Skeletal muscle satellite cell (primary cell): ENCODE measurements around the gene FRMD4A.
"Not testable (repeated sequence)": the region's sequence is repeated elsewhere in the genome, so short reads cannot be mapped to it uniquely, and the experiment has no call there.

Source experiments
- H3K27me3 ChIP-seq: 2 replicates; pipeline ENCODE4 v1.7.0; 2013; ENCODE audit warnings: low read length; ENCODE audit not compliant: control insufficient read depth, insufficient read depth
- H3K36me3 ChIP-seq: 2 replicates; pipeline ENCODE4 v1.7.0; 2013; ENCODE audit warnings: mild to moderate bottlenecking, control low read depth, low read length; ENCODE audit not compliant: insufficient read depth
- H3K4me1 ChIP-seq: 2 replicates; pipeline ENCODE4 v1.7.0; 2013; ENCODE audit warnings: low read length; ENCODE audit not compliant: control insufficient read depth, insufficient read depth
- H3K4me2 ChIP-seq: 2 replicates; pipeline ENCODE4 v1.7.0; 2013; ENCODE audit warnings: mild to moderate bottlenecking, low read length
- H3K4me3 ChIP-seq: 2 replicates; pipeline ENCODE4 v1.7.0; 2013; ENCODE audit warnings: low read length
- H3K9ac ChIP-seq: 2 replicates; pipeline ENCODE4 v1.7.0; 2013; ENCODE audit warnings: mild to moderate bottlenecking, low read depth, low read length, moderate library complexity
- H3K9me3 ChIP-seq: replicated peaks from 2 replicates; pipeline ENCODE4 v1.7.0; 2013; ENCODE audit warnings: mild to moderate bottlenecking, control low read depth, low read length

The FRMD4A gene

GRCh38 chr10:13769946-13770345, 560.8 kb downstream of the FRMD4A start:
- Histone ChIP-seq H3K4me1 (peaks cover 17% of the 10 kb centered on the region), H3K4me3 (no peak overlapping the region), H3K4me2 (no peak overlapping the region), H3K27me3 (no peaks in the 10 kb centered on the region), H3K36me3 (no peaks in the 10 kb centered on the region), H3K9me3 (no peaks in the 10 kb centered on the region), H3K9ac (no peak overlapping the region)

DNA sequence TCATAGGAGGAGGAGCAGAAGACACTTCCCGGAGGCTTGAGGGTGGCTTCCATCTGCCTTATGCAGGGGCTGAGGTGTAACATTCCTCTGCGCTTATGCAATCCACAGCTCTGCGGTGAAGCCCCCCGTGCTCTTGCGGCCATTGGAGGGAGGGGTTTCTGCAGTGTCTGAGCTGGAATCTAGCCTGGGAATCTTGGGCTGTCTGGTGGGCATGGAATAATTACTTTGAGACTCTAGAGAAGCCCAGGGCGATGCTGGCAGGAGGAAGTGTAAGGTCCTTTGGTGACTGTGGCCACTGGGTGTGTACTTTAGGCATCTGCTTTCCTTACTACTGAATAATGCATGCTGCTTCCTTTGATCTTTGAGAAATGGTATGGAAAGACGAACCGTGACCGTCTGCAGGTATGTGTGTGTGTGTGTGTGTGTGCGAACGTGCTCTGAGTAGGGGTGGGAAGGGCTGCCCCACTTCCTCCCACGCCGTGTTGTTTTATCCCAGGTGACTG, 563.0 kb downstream of the FRMD4A start:
- H3K4me3 ChIP-seq = no peak overlapping the region
- H3K4me1 ChIP-seq = no peaks in the 10 kb centered on the region
- no peaks in the 10 kb centered on the region for H3K9me3 ChIP-seq
- H3K36me3 ChIP-seq = no peaks in the 10 kb centered on the region
- H3K4me2 ChIP-seq = no peak overlapping the region
- no peaks in the 10 kb centered on the region for H3K27me3 ChIP-seq
- H3K9ac ChIP-seq = no peak overlapping the region

DNA sequence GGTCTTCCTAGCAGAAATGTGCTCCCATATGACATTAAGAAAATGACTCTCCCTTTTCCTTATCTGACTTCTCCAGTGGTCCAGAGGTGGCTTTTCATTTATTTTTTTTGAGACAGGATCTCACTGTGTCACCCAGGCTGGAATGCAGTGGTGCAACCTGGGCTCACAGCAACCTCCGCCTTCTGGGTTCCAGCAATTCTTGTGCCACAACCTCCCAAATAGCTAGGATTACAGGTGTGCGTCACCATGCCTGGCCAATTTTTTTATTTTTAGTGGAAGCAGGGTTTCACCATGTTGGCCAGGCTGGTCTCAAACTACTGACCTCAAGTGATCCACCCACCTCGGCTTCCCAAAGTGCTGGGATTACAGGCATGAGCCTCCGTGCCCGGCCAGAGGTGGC, 563.6 kb downstream of the FRMD4A start:
- not testable (repeated sequence) for H3K36me3 ChIP-seq, H3K9ac ChIP-seq, H3K27me3 ChIP-seq, H3K4me2 ChIP-seq, H3K4me1 ChIP-seq, H3K9me3 ChIP-seq, H3K4me3 ChIP-seq

GRCh38 chr10:13765641-13766341, 564.9 kb downstream of the FRMD4A start:
- Histone ChIP-seq H3K4me2 (no peak overlapping the region), H3K27me3 (no peaks in the 10 kb centered on the region), H3K4me1 (no peaks in the 10 kb centered on the region), H3K4me3 (no peak overlapping the region), H3K9ac (no peak overlapping the region), H3K36me3 (no peaks in the 10 kb centered on the region), H3K9me3 (no peaks in the 10 kb centered on the region)

DNA sequence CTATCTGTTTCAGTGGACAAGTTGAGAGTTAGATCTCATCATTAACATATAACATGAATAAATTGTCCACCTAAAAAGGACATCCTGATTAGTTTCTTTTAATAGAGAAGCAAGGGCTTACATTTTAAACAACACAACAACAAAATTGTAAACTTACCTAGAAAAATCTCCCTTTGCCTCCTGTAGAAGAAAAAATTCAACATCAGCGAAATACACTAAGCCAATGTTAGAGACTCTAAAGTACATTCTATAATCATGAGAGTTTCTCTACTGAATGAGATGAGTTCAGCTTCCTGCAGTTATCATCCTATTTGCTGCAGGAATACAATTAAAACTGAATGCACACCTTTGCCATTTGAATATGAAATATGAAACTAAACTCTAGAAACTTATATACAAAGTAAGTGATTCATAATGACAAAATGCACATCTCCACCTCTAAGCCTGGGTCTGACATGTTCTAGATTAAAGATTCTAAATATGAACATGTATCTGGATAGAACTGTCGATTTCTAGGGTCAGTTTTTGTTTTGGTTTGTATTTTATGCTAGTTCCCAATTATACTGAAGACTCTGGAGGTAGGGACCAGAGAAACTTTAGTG, 569.1 kb downstream of the FRMD4A start:
- Histone ChIP-seq H3K36me3 (no peaks in the 10 kb centered on the region), H3K4me1 (peaks cover 7% of the 10 kb centered on the region), H3K4me3 (no peak overlapping the region), H3K9me3 (no peaks in the 10 kb centered on the region), H3K9ac (no peak overlapping the region), H3K27me3 (no peaks in the 10 kb centered on the region), H3K4me2 (no peak overlapping the region)

GRCh38 chr10:13759168-13759567, 571.6 kb downstream of the FRMD4A start:
- Histone ChIP-seq H3K4me3 (no peak overlapping the region), H3K27me3 (no peaks in the 10 kb centered on the region), H3K9me3 (no peaks in the 10 kb centered on the region), H3K9ac (no peak overlapping the region), H3K4me2 (no peak overlapping the region), H3K36me3 (no peaks in the 10 kb centered on the region), H3K4me1 (peaks cover 7% of the 10 kb centered on the region)

- no peaks in the 10 kb centered on the region for H3K9me3 ChIP-seq
- H3K4me1 ChIP-seq = peaks cover 7% of the 10 kb centered on the region
- no peak overlapping the region for H3K4me3 ChIP-seq
- H3K36me3 ChIP-seq = no peaks in the 10 kb centered on the region
- no peaks in the 10 kb centered on the region for H3K27me3 ChIP-seq
- no peak overlapping the region for H3K9ac ChIP-seq
- no peak overlapping the region for H3K4me2 ChIP-seq
These were observed 572.0 kb downstream of the FRMD4A start for GRCh38 chr10:13758756-13759155.

DNA sequence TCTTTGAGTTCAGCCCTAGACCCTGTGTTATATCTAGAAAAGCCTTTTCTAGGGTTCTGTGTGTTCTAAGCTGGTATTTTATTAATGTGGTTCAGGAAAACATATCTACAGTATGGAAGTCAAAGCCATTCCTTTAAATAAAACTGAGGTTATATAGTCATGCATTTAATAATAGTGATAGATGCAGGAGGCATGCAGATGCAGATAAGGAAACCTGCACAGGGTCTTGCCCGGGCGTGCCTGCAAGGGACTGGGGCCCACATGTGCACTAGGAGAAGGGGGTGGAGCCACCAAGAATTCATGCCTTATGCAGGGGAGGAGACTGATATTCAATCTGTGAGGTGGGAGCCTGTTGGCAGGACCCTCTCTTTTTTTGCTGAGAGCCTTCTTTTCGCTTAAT, 572.4 kb downstream of the FRMD4A start:
- Histone ChIP-seq H3K27me3 (no peaks in the 10 kb centered on the region), H3K4me3 (no peak overlapping the region), H3K4me2 (no peak overlapping the region), H3K4me1 (peaks cover 7% of the 10 kb centered on the region), H3K36me3 (no peaks in the 10 kb centered on the region), H3K9me3 (no peaks in the 10 kb centered on the region), H3K9ac (no peak overlapping the region)

DNA sequence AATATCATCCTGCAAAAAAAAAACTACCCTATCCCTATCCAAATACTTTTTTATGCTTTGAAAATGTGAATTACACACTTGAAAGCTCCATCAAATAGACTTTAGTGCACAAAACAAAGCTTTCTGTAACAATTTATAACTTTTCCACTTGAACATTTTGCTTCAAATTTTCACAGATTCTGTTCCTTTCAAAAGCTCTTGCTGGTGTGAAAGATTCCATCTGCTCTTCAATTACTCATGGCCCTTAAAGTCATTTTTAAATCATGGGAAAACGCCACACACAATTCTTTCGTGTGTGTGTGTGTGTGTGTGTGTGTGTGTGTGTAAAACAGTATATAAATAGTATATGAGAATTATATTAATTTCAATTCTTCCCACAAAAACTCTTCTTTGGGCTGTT, 576.4 kb downstream of the FRMD4A start:
- Histone ChIP-seq H3K27me3 (no peaks in the 10 kb centered on the region), H3K4me3 (no peak overlapping the region), H3K4me1 (peaks cover 7% of the 10 kb centered on the region), H3K4me2 (no peak overlapping the region), H3K9me3 (no peaks in the 10 kb centered on the region), H3K36me3 (no peaks in the 10 kb centered on the region), H3K9ac (no peak overlapping the region)

- Histone ChIP-seq H3K36me3 (no peaks in the 10 kb centered on the region), H3K4me3 (no peak overlapping the region), H3K4me2 (no peak overlapping the region), H3K9me3 (no peaks in the 10 kb centered on the region), H3K4me1 (peaks cover 10% of the 10 kb centered on the region), H3K27me3 (no peaks in the 10 kb centered on the region), H3K9ac (no peak overlapping the region)
These were observed 579.4 kb downstream of the FRMD4A start for GRCh38 chr10:13751191-13751764.

DNA sequence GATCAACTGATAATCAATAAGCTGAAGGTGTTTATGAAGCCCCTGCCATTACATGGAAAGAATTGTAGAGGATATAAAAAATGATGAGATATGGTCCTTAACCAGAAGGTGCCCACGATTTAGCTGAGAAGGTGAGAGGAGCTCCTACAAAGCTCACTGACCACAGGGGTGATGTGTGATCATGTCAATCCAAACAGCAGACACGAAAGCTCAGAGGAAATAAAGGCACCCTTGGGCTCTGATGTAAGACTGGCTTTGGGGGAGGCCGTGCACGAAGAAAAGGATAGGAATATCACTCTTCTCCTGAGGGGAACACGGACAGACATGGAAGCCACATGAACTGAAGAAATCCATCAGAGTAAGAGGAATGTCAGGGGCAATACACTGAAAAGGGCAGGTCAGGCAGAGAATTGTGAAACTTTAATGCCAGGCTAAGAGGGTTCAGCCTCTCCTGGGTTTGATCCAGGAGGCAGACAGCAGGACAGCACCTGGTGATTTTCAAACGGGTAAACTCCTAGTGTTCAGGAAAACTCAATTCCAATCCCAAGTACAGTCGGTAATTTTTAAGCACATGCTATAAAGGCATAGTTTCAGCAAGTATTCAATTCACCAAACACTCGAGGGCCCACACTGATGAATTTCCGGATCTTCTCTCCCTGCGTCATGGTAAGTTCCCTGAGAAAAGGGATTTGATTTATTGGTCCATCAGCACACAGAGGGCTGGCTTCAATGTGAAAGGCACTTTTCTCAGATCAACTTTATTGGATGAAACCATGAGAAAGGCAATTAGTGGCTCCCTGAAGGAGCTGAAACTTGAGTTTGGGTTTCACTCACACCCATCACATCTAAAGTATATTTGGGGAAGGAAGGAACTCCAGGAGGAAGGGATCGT, 580.2 kb downstream of the FRMD4A start:
- Histone ChIP-seq H3K9ac (no peak overlapping the region), H3K4me2 (no peak overlapping the region), H3K4me3 (no peak overlapping the region), H3K36me3 (no peaks in the 10 kb centered on the region), H3K4me1 (peaks cover 17% of the 10 kb centered on the region), H3K9me3 (no peaks in the 10 kb centered on the region), H3K27me3 (no peaks in the 10 kb centered on the region)
